HCT116 (cell line): ENCODE results near the gene TUBA3C. TPM values are rescaled to one million over a fixed set of nuclear protein-coding genes. Genes with fewer than 3 reads are reported as not detected.

Source experiments
- ATAC-seq: fragments of 200-7000 bp; cut with Tn5 transposase; 2 replicates; pipeline ENCODE4 v1.9.1; 2020; ENCODE audit warnings: mild to moderate bottlenecking, moderate library complexity
- BruUV-seq: library from RNA; stranded (reverse); fragments of 400-500 nt; replicated peaks from 2 replicates; lab custom pipeline; 2021; lab: Mats Ljungman, UMichigan
- CTCF ChIA-PET: fragments of 300-600 bp; sonication (Branson Sonifier 250); formaldehyde crosslinking; loops from one replicate; lab custom pipeline; 2021; ENCODE audit warnings: antibody characterized with exemption; lab: Charles Lee
- POLR2A ChIA-PET: fragments of 300-600, 350-600 bp; sonication (Branson Sonifier 250); formaldehyde crosslinking; loops from one replicate; lab custom pipeline; 2021; ENCODE audit warnings: antibody characterized with exemption; lab: Charles Lee
- RAD21 ChIA-PET, 2 experiments: fragments of 300-600 bp; sonication (Branson Sonifier 250); formaldehyde crosslinking; loops; one replicate each; lab custom pipeline; 2023; ENCODE audit warnings: low total read pairs in 2 of 2; ENCODE audit not compliant: uncharacterized antibody in 2 of 2, unreplicated experiment in 2 of 2, low non-redundant PET in 1 of 2; lab: Charles Lee
- DNase-seq: peaks from one replicate; pipeline ENCODE4 v3.0.0-alpha.2; 2010; ENCODE audit warnings: low read depth, low spot score
- H2AFZ ChIP-seq: fragments of 200-600 bp; shearing (Covaris generic), sonication (generic); 2 replicates; pipeline ENCODE4 v1.6.1; 2017; ENCODE audit warnings: low read depth, mixed run types, mixed read lengths, antibody characterized with exemption, low read length; ENCODE audit not compliant: poor library complexity, severe bottlenecking
- H3K27ac ChIP-seq: 2 replicates; pipeline ENCODE4 v1.5.1; 2012; ENCODE audit warnings: low read depth, low read length
- H3K27me3 ChIP-seq: fragments of 200-600 bp; sonication (generic); 2 replicates; pipeline ENCODE4 v1.6.1; 2016; ENCODE audit warnings: mixed run types, low read length, mixed read lengths; ENCODE audit not compliant: insufficient read depth
- H3K36me3 ChIP-seq, 2 experiments: fragments of 200-500 bp in 1 of 2; fragments of 200-600 bp in 1 of 2; sonication (Bioruptor generic) in 1 of 2; sonication (generic) in 1 of 2; 2 replicates each; pipeline versions ENCODE4 v1.5.1 to v1.6.1; 2014 to 2016; ENCODE audit warnings: low read length in 2 of 2, inconsistent platforms in 1 of 2, mixed read lengths in 1 of 2, mixed run types in 1 of 2; ENCODE audit not compliant: insufficient read depth in 2 of 2, control insufficient read depth in 1 of 2
- H3K4me1 ChIP-seq, 2 experiments: fragments of 200-600 bp in 1 of 2; sonication (generic) in 1 of 2; 2 replicates each; pipeline versions ENCODE4 v1.5.1 to v1.6.1; 2012 to 2017; ENCODE audit warnings: low read length in 2 of 2, inconsistent platforms in 1 of 2, mild to moderate bottlenecking in 1 of 2, mixed read lengths in 1 of 2, mixed run types in 1 of 2, moderate library complexity in 1 of 2; ENCODE audit not compliant: insufficient read depth in 2 of 2, control insufficient read depth in 1 of 2
- H3K4me2 ChIP-seq: fragments of 200-600 bp; sonication (generic); 2 replicates; pipeline ENCODE4 v1.6.1; 2017; ENCODE audit warnings: mixed run types, low read length, mixed read lengths
- H3K4me3 ChIP-seq, 2 experiments: fragments of 200-600 bp in 1 of 2; sonication (generic) in 1 of 2; replicated peaks in 1 of 2; 2 replicates each; pipeline ENCODE4 v1.5.1; 2011 to 2016; ENCODE audit warnings: low read length in 2 of 2, control low read depth in 1 of 2, low read depth in 1 of 2, mild to moderate bottlenecking in 1 of 2, mixed read lengths in 1 of 2, mixed run types in 1 of 2
- H3K79me2 ChIP-seq: fragments of 200-600 bp; sonication (generic); 2 replicates; pipeline ENCODE4 v1.6.1; 2017; ENCODE audit warnings: mild to moderate bottlenecking, mixed run types, low read length, moderate library complexity, mixed read lengths; ENCODE audit not compliant: insufficient read depth
- H3K9ac ChIP-seq: fragments of 200-600 bp; sonication (generic); 2 replicates; pipeline ENCODE4 v1.6.1; 2016; ENCODE audit warnings: low read length, mixed read lengths
- H3K9me2 ChIP-seq: fragments of 200-600 bp; sonication (generic), shearing (Covaris generic); 2 replicates; pipeline ENCODE4 v1.6.1; 2017; ENCODE audit warnings: mixed run types, mild to moderate bottlenecking, moderate library complexity; ENCODE audit not compliant: insufficient read depth
- H3K9me3 ChIP-seq, 2 experiments: fragments of 200-500 bp in 1 of 2; fragments of 200-600 bp in 1 of 2; sonication (Bioruptor generic) in 1 of 2; sonication (generic) in 1 of 2; 2 replicates each; pipeline ENCODE4 v1.6.1; 2014 to 2017; ENCODE audit warnings: low read length in 2 of 2, mixed read lengths in 2 of 2, inconsistent platforms in 1 of 2, low read depth in 1 of 2, mild to moderate bottlenecking in 1 of 2, mixed run types in 1 of 2, moderate library complexity in 1 of 2; ENCODE audit not compliant: control insufficient read depth in 1 of 2, insufficient read depth in 1 of 2
- H4K20me1 ChIP-seq: fragments of 200-600 bp; sonication (generic), shearing (Covaris generic); 2 replicates; pipeline ENCODE4 v1.6.1; 2017; ENCODE audit warnings: mixed run types, mild to moderate bottlenecking, moderate library complexity; ENCODE audit not compliant: insufficient read depth
- CBX3 ChIP-seq: IDR thresholded peaks from 2 replicates; pipeline ENCODE4 v1.6.1; 2012; ENCODE audit warnings: low read depth
- CEBPB ChIP-seq: IDR thresholded peaks from 2 replicates; pipeline ENCODE4 v1.6.1; 2012; ENCODE audit warnings: low read depth
- EGR1 ChIP-seq: IDR thresholded peaks from 2 replicates; pipeline ENCODE4 v1.6.1; 2012; ENCODE audit warnings: low read depth
- ELF1 ChIP-seq: IDR thresholded peaks from 2 replicates; pipeline ENCODE4 v1.6.1; 2012; ENCODE audit warnings: low read depth, borderline replicate concordance
- EZH2 ChIP-seq: fragments of 200-600 bp; sonication (generic); IDR thresholded peaks from 2 replicates; pipeline ENCODE4 v1.6.1; 2017; ENCODE audit warnings: antibody characterized with exemption, mixed run types
- EZH2phosphoT487 ChIP-seq: fragments of 200-600 bp; IDR thresholded peaks from 2 replicates; pipeline ENCODE4 v1.6.1; 2018; ENCODE audit warnings: antibody characterized with exemption, borderline replicate concordance
- JUND ChIP-seq: IDR thresholded peaks from 2 replicates; pipeline ENCODE4 v1.6.1; 2012
- POLR2A ChIP-seq: IDR thresholded peaks from 2 replicates; pipeline ENCODE4 v1.7.0; 2011; ENCODE audit warnings: borderline replicate concordance; ENCODE audit not compliant: insufficient read depth, insufficient read length; ENCODE audit errors: extremely low read depth
- POLR2AphosphoS5 ChIP-seq: IDR thresholded peaks from 2 replicates; pipeline ENCODE4 v1.6.1; 2011; ENCODE audit warnings: mild to moderate bottlenecking, low read depth, low read length, moderate library complexity
- RAD21 ChIP-seq: IDR thresholded peaks from 2 replicates; pipeline ENCODE4 v1.6.1; 2012; ENCODE audit warnings: low read depth, mild to moderate bottlenecking
- SIN3A ChIP-seq: IDR thresholded peaks from 2 replicates; pipeline ENCODE4 v1.6.1; 2012; ENCODE audit warnings: low read depth
- SP1 ChIP-seq: IDR thresholded peaks from 2 replicates; pipeline ENCODE4 v1.6.1; 2012; ENCODE audit warnings: low read depth
- SRF ChIP-seq: IDR thresholded peaks from 2 replicates; pipeline ENCODE4 v1.6.1; 2012; ENCODE audit warnings: low read depth
- TCF7L2 ChIP-seq: IDR thresholded peaks from 2 replicates; pipeline ENCODE4 v1.7.0; 2011; ENCODE audit warnings: borderline replicate concordance, inconsistent platforms; ENCODE audit not compliant: insufficient read depth, insufficient read length; ENCODE audit errors: extremely low read depth
- YY1 ChIP-seq: IDR thresholded peaks from 2 replicates; pipeline ENCODE4 v1.6.1; 2011; ENCODE audit warnings: low read length, low read depth, moderate library complexity, mild to moderate bottlenecking; ENCODE audit not compliant: insufficient replicate concordance; ENCODE audit errors: extremely low read depth
- ZFX ChIP-seq: fragments of 450-650 bp; IDR thresholded peaks from 2 replicates; pipeline ENCODE4 v1.6.1; 2017
- intact Hi-C: fragments of 100-400 bp; cut with micrococcal nuclease; formaldehyde crosslinking; loops from 2 replicates; pipeline ENCODE4 v1.10.0; 2022
- total RNA-seq: library from RNA; stranded (reverse); gene quantifications from one replicate; pipeline ENCODE4 v1.2.1, GENCODE V29; 2021; ENCODE audit not compliant: unreplicated experiment
- TF ChIP-seq, protein P1 (sequence below), 3 experiments: fragments of 200-600 bp in 1 of 3; sonication (generic) in 1 of 3; IDR thresholded peaks in 2 of 3; conservative IDR thresholded peaks in 1 of 3; 2 replicates each; pipeline ENCODE4 v1.5.1; 2012 to 2017; ENCODE audit warnings: low read depth in 2 of 3, low read length in 2 of 3, antibody characterized with exemption in 1 of 3, borderline replicate concordance in 1 of 3, control low read depth in 1 of 3, mild to moderate bottlenecking in 1 of 3, mixed read lengths in 1 of 3, mixed run types in 1 of 3, moderate library complexity in 1 of 3; ENCODE audit not compliant: insufficient read depth in 1 of 3
- TF ChIP-seq, protein P2 (sequence below): IDR thresholded peaks from 2 replicates; pipeline ENCODE4 v1.6.1; 2012
- TF ChIP-seq, protein P3 (sequence below): IDR thresholded peaks from 2 replicates; pipeline ENCODE4 v1.6.1; 2011; ENCODE audit warnings: mild to moderate bottlenecking, low read length, moderate library complexity; ENCODE audit not compliant: insufficient replicate concordance; ENCODE audit errors: extremely low read depth
- TF ChIP-seq, protein P4 (sequence below): IDR thresholded peaks from 2 replicates; pipeline ENCODE4 v1.6.1; 2012; ENCODE audit warnings: low read depth

TUBA3C gene
- total RNA-seq, 1 experiment from 2014 or later = not detected

DNA sequence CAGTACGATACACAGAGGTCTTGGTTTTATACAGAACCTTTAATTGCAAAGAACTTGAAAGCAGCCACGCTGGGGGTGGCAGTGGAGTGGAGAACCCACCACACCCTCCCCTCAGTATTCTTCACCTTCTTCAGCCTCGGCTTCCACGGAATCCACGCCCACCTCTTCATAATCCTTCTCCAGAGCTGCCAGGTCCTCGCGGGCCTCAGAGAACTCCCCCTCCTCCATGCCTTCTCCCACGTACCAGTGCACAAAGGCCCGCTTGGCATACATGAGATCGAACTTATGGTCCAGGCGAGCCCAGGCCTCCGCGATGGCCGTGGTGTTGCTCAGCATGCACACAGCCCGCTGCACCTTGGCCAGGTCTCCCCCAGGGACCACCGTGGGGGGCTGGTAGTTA is 7.9 kb downstream of the TUBA3C start:
- H3K27me3 ChIP-seq = no peaks in the 10 kb centered on the region
- TF ChIP-seq ELF1 (no peak), CBX3 (no peak), EZH2 (no peak), CEBPB (no peak), SP1 (no peak), SIN3A (no peak), POLR2AphosphoS5 (no peak), SRF (no peak), POLR2A (no peak), EZH2phosphoT487 (no peak), YY1 (no peak), TCF7L2 (no peak), EGR1 (no peak), ZFX (no peak), RAD21 (no peak), JUND (no peak)
- TF ChIP-seq, protein P1, sequence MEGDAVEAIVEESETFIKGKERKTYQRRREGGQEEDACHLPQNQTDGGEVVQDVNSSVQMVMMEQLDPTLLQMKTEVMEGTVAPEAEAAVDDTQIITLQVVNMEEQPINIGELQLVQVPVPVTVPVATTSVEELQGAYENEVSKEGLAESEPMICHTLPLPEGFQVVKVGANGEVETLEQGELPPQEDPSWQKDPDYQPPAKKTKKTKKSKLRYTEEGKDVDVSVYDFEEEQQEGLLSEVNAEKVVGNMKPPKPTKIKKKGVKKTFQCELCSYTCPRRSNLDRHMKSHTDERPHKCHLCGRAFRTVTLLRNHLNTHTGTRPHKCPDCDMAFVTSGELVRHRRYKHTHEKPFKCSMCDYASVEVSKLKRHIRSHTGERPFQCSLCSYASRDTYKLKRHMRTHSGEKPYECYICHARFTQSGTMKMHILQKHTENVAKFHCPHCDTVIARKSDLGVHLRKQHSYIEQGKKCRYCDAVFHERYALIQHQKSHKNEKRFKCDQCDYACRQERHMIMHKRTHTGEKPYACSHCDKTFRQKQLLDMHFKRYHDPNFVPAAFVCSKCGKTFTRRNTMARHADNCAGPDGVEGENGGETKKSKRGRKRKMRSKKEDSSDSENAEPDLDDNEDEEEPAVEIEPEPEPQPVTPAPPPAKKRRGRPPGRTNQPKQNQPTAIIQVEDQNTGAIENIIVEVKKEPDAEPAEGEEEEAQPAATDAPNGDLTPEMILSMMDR (IDR thresholded peaks at IDR 0.05 in 2 of 3, conservative IDR thresholded peaks at IDR 0.05 in 1 of 3; ENCODE audit: borderline replicate concordance in 1 of 3, insufficient read depth in 1 of 3, low read depth in 2 of 3, low read length in 2 of 3) = no peak
- TF ChIP-seq, protein P2, sequence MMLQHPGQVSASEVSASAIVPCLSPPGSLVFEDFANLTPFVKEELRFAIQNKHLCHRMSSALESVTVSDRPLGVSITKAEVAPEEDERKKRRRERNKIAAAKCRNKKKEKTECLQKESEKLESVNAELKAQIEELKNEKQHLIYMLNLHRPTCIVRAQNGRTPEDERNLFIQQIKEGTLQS = no peak
- TF ChIP-seq, protein P3, sequence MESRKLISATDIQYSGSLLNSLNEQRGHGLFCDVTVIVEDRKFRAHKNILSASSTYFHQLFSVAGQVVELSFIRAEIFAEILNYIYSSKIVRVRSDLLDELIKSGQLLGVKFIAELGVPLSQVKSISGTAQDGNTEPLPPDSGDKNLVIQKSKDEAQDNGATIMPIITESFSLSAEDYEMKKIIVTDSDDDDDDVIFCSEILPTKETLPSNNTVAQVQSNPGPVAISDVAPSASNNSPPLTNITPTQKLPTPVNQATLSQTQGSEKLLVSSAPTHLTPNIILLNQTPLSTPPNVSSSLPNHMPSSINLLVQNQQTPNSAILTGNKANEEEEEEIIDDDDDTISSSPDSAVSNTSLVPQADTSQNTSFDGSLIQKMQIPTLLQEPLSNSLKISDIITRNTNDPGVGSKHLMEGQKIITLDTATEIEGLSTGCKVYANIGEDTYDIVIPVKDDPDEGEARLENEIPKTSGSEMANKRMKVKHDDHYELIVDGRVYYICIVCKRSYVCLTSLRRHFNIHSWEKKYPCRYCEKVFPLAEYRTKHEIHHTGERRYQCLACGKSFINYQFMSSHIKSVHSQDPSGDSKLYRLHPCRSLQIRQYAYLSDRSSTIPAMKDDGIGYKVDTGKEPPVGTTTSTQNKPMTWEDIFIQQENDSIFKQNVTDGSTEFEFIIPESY = no peak
- TF ChIP-seq, protein P4, sequence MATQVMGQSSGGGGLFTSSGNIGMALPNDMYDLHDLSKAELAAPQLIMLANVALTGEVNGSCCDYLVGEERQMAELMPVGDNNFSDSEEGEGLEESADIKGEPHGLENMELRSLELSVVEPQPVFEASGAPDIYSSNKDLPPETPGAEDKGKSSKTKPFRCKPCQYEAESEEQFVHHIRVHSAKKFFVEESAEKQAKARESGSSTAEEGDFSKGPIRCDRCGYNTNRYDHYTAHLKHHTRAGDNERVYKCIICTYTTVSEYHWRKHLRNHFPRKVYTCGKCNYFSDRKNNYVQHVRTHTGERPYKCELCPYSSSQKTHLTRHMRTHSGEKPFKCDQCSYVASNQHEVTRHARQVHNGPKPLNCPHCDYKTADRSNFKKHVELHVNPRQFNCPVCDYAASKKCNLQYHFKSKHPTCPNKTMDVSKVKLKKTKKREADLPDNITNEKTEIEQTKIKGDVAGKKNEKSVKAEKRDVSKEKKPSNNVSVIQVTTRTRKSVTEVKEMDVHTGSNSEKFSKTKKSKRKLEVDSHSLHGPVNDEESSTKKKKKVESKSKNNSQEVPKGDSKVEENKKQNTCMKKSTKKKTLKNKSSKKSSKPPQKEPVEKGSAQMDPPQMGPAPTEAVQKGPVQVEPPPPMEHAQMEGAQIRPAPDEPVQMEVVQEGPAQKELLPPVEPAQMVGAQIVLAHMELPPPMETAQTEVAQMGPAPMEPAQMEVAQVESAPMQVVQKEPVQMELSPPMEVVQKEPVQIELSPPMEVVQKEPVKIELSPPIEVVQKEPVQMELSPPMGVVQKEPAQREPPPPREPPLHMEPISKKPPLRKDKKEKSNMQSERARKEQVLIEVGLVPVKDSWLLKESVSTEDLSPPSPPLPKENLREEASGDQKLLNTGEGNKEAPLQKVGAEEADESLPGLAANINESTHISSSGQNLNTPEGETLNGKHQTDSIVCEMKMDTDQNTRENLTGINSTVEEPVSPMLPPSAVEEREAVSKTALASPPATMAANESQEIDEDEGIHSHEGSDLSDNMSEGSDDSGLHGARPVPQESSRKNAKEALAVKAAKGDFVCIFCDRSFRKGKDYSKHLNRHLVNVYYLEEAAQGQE = no peak
- no peak overlapping the region for H3K9ac ChIP-seq
- DNase-seq (no peak), ATAC-seq (no peak)
- H3K9me3 ChIP-seq = peaks cover 0 to 7% of the 10 kb centered on the region in 2 experiments; a peak in 1 of 4 replicates
- no peaks in the 10 kb centered on the region for H3K9me2 ChIP-seq
- H3K4me2 ChIP-seq = no peak overlapping the region
- H4K20me1 ChIP-seq = no peaks in the 10 kb centered on the region
- H2AFZ ChIP-seq = no peak overlapping the region
- H3K4me1 ChIP-seq = no peaks in the 10 kb centered on the region
- H3K4me3 ChIP-seq = no peak overlapping the region
- H3K36me3 ChIP-seq = no peaks in the 10 kb centered on the region
- ChIA-PET CTCF (no interaction called here), RAD21 (no interaction called here), POLR2A (no interaction called here)
- intact Hi-C loops = no loop called here
- BruUV-seq = no TSS peak
- no peak overlapping the region for H3K27ac ChIP-seq
- no peaks in the 10 kb centered on the region for H3K79me2 ChIP-seq
